CD4-positive, alpha-beta T cell treated with Interferon alpha-2 for 1 hour (primary cell): ENCODE results near the gene SCRN1.
"Not testable (repeated sequence)": the region's sequence is repeated elsewhere in the genome, so short reads cannot be mapped to it uniquely, and the experiment has no call there.

ENCODE experiments used
- DNase-seq, 2 donors: peaks; one replicate each; pipeline ENCODE4 v3.0.0-alpha.2; 2020 to 2022

The SCRN1 gene

DNA sequence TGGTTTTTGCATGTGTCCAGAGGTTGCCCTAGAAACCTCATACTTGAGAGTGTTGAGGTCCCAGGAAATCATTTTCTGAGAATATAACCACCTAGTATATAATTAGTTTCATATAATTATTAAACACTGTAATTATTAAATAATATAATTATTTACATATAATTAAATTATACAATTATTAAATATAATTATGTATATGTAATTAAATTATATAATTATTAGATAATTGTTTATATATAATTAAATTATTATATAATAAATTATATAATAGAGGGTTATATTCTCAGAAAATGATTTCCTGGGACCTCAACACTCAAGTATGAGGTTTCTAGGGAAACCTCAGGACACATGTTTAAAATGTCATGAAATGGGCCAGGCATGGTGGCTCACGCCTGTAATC, 27.6 kb downstream of the SCRN1 start:
- DNase-seq = no peak

GRCh38 chr7:29961611-29962010, 28.0 kb downstream of the SCRN1 start:
- DNase-seq = not testable (repeated sequence)

DNA sequence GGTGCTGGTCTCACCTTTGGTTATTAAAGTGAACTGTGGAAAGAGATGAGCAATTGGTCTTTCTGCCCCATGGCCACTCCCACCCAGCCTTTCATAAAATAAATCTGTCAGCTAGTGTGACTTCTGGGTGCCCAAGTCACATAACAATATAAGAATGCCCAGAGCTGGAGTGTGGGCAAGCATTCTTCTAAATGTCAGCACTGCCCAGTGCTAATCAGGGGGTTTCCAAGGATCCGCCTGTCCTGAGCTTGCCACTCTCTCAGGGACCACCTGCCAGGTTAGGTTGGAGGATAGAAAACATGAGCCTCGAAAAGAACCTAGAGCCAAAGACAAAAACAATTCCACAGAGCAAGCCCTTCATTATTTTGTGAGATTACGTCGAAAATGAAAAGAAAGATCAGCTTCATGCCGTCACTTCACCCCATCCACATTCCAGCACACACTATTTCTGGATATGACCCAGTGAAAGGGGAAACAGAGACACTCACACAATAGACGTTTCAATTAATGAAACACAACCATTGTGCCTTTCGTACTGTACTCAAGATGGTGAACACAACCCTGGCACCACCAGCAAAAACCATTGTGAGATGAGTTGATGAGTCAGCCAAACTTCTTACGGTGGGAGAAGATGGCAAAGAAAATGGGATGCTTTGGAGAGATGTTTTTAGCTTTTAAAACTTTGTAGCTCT, 30.8 kb downstream of the SCRN1 start:
- no peak for DNase-seq

GRCh38 chr7:29957521-29958310, 31.9 kb downstream of the SCRN1 start:
- no peak for DNase-seq

- DNase-seq = no peak
These were observed 33.1 kb downstream of the SCRN1 start for GRCh38 chr7:29956487-29956836.

DNA sequence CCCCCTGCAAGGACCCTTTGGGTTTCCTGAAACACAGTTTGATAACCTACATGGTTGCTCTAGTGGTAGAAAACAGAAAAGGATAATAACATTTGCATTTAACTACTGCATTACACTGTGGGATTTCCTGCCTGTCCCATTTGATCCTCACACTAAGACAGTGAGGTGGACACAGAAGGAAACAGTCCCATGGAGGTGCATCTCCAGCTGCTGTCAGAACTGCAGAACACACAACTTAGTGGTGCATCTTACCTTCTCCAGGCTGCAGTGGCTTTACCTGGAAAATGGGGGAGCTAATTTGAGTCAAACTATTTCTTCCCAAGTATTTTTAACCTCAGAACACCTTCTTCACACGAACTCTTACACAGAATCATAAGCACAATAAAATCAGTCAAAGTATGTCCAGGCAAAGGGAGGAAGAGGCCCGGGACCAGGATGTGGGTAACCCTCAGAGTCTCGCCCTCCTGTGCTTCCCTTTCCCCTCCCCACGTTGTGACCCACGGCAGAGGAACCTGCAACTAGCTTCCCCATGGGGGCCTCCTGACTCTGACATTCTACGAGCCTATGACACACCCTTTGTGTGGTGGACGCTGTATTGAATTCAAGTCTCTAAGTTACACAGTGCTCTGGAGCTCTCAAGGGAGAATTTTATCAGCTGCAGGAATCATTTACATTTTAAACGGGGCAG, 33.7 kb downstream of the SCRN1 start:
- DNase-seq = peak; percentile 21 to 47

DNA sequence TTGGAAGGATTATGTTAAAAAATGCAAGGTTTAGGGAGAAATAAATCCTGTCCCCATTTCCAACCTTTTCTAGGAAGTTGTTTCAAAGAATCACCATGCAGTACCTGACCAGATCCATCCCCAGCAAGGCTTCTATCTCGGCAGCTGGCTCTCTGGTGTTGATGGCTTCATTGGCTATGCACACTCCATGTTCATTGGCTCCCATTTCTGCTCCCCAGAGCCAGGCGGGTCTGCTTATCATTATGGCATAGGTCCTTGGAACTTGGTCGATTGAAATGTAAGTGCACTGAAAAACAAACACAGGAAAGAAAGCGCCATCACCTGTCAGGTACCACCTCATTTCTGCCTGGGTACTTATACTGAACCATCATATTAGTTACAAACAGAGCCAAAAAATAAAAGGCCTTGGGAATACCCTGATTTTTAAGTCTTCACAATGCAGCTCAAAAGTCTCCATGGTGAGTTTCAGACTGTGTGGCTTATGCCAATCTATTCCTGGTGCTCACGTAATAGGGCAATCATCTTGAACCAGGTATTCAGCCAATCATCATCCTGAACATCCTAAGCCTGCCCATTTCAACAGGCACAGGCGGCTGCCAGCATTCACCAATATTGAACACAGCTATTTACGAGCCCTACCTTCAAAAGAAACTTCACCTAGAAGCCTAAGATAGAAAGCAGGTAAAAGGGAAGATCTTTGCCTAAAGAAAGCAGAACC, 34.4 kb downstream of the SCRN1 start:
- DNase-seq = no peak

- DNase-seq = no peak
These were observed 35.8 kb downstream of the SCRN1 start for GRCh38 chr7:29953726-29954347.

- DNase-seq = no peak
These were observed 38.4 kb downstream of the SCRN1 start for GRCh38 chr7:29951206-29951605.

DNA sequence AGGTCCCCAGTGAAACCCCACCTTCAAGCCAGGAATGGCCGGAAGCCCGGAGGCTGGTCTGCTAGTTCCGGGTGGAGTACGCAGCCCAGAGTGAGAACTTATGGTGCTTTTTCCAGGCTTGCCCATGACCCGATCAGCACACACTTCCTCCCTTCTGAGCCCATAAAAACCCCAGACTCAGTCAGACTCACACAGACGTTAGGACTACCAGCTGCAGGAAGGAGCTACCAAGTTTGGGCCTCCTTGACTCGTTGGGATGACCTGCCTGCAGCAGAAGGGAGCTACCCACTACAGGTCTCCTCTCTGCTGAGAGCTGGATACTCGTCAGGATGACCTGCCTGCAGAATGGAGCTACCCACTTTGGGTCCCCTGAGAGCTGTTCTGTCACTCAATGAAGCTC, 39.1 kb downstream of the SCRN1 start:
- no peak for DNase-seq

DNA sequence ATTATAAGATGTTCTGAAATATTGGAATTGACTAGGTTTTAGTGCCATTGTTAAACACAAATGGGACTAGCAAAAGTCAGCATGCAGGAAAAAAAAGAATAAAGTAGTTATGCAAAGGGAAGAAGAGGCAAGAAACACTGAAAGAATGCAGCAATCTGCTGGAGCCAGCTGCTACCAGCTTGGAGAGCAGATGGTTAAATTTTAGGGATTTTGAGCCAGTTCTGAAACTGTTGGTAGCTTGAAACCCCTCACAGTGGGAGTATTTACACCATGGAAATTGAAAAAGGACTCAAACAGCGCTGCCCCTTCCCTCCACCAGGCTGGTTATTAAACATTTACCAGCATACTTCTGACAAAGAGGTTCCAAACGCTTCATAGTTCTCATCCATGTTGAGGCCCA, 41.0 kb downstream of the SCRN1 start:
- no peak for DNase-seq

DNA sequence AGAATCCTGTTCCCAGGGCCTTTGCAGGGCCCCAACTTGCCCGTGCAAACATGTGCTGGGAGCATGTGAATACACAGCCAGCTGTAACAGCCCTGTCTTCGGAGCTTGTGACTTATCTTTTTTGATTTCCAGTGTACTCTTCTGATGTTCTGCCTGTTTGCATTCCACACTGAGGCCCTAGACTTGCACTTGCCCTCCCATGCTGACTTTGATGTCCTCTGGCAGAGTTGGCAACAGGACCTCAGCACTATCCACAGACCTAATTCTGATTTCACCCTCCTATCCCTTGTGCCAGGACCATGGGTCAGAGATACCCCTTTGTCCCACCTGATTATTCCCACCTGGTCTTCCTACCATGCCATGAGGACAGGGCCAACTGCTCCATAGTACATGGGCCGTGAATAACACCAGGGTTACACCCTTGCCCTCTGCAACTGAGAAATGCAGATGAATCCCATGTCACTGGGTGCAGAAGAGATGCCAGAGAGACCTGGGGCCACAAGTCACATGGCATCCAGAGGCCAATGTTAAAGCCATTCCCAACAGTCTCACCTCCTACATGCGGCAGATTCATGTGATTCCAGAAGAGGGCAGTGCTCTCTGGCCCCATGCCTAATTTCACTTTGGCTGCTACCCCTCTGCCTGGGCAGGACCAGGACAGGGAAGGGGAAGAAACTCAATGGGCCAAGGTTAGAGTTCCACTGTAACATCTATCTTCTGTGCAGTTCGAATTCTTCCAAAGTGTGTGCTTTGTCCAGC, 43.0 kb downstream of the SCRN1 start:
- peak in 1 of 2 donors; percentile 6 for DNase-seq

DNA sequence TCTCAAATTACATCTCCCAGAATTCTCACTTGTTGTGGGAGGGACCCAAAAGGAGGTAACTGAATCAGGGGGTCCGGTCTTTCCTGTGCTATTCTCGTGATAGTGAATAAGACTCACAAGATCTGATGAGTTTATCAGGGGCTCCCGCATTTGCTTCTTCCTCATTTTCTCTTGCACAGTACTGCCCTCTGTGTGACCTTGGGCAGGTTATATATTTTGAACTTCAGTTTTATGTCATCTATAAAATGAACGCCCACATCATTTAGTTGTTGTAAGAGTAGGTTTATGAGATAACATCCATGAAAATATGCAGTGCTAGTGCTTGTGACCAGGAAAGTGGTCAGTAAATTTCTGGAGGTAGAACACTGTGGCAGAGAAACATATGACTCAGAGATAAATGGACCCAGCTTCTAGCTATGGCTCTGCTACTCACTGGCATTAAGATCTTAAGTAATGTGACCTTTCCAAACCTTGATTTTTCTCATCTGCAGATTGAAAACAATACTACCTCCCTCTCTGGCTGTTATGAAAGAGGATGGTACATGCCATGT, 44.3 kb downstream of the SCRN1 start:
- DNase-seq = no peak

DNA sequence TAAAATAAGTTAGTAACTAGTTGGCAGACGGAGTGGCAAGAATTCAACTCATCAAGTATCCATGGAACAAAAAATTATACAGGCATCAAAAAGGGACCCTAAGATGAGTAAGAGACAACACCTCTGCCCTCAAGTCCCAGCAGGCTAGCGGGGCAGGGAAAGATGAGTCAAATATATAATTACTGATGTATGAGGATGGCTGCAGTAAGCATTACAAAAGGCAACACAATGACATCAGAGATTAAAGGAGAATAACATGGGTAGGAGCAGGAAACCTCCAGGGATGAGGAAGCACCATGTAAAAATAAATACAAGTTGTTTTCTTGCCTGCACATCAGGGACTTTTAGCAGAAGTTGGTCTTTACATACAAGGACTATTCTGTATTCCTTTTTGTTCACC, 49.4 kb downstream of the SCRN1 start:
- no peak for DNase-seq

GRCh38 chr7:29937132-29937531, 52.5 kb downstream of the SCRN1 start:
- no peak for DNase-seq

- DNase-seq = no peak
These were observed 54.5 kb downstream of the SCRN1 start for GRCh38 chr7:29935111-29935510.

DNA sequence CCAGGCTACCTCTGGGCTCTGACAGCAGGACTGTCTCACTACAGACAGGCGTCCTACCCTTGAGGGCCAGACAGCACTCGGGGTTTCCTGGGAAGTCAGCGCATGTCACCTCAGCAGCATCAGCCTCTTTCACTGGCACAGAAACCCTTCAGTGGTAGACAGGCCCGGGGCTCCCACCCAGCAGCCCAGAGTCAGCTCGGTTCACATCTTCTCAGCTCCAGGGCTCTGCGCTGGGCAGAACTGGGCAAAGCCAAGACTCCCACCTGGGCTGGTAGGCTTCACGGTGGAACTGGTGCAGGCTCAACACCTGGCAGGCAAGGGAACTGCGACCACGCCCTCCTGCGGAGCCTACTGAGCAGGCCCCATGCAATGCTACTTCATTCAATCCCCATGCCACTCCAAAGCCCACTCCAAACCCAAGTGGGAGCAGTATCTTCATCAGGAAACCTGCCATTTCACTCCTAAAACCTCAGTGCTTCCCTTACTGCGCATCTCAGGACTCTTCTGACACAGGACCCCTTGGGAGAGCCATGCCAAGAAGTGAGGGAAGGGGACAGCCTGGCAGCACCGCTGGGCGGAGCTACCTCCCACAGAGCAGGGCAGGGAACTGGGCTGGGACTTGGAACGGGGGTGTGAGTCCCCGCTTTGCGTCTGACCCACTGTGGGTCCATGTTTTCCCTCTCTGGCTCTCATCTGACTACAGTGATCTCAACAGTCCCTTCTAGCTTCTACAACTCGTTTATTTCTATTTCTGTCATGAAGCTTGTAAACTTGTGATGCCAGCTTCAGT, 60.4 kb downstream of the SCRN1 start:
- no peak for DNase-seq

- no peak for DNase-seq
These were observed 62.9 kb downstream of the SCRN1 start for GRCh38 chr7:29926741-29927140.

GRCh38 chr7:29926216-29926615, 63.4 kb downstream of the SCRN1 start:
- no peak for DNase-seq

- no peak for DNase-seq
These were observed 64.9 kb downstream of the SCRN1 start for GRCh38 chr7:29924684-29925083.

GRCh38 chr7:29924006-29924405, 65.6 kb downstream of the SCRN1 start:
- DNase-seq = no peak
